ENCODE measurements around the gene RBMS1.
A peak's percentile ranks its signal among the peaks of the same experiment; 100 is the strongest.

RBMS1 gene

GRCh38 chr2:160245614-160246155 lies 247.9 kb downstream of the RBMS1 start:
- Mint-ChIP-seq H3K9me3 (no peaks in the 10 kb centered on the region), H3K4me1 (ENCODE audit: low read depth) (no peaks in the 10 kb centered on the region), H3K27ac (no peak overlapping the region), H3K27me3 (no peaks in the 10 kb centered on the region), H3K36me3 (ENCODE audit: low read depth) (no peaks in the 10 kb centered on the region), H3K4me3 (no peak overlapping the region)

- H3K9me3 Mint-ChIP-seq = no peaks in the 10 kb centered on the region
- no peak overlapping the region for H3K27ac Mint-ChIP-seq
- no peak overlapping the region for H3K4me3 Mint-ChIP-seq
- H3K36me3 Mint-ChIP-seq (ENCODE audit: low read depth) = no peaks in the 10 kb centered on the region
- no peaks in the 10 kb centered on the region for H3K4me1 Mint-ChIP-seq (ENCODE audit: low read depth)
- peaks cover 7% of the 10 kb centered on the region for H3K27me3 Mint-ChIP-seq
Observed at GRCh38 chr2:160242893-160243564, 250.6 kb downstream of the RBMS1 start.

GRCh38 chr2:160241251-160242137 lies 252.1 kb downstream of the RBMS1 start:
- H3K36me3 Mint-ChIP-seq (ENCODE audit: low read depth) = no peaks in the 10 kb centered on the region
- H3K4me3 Mint-ChIP-seq = no peak overlapping the region
- no peaks in the 10 kb centered on the region for H3K9me3 Mint-ChIP-seq
- H3K4me1 Mint-ChIP-seq (ENCODE audit: low read depth) = no peaks in the 10 kb centered on the region
- no peak overlapping the region for H3K27ac Mint-ChIP-seq
- H3K27me3 Mint-ChIP-seq = peaks cover 12% of the 10 kb centered on the region

GRCh38 chr2:160239436-160239835 lies 254.2 kb downstream of the RBMS1 start:
- Mint-ChIP-seq H3K4me3 (no peak overlapping the region), H3K4me1 (ENCODE audit: low read depth) (no peaks in the 10 kb centered on the region), H3K36me3 (ENCODE audit: low read depth) (no peaks in the 10 kb centered on the region), H3K27me3 (peaks cover 12% of the 10 kb centered on the region), H3K9me3 (no peaks in the 10 kb centered on the region), H3K27ac (no peak overlapping the region)

GRCh38 chr2:160238392-160238791 lies 255.2 kb downstream of the RBMS1 start:
- Mint-ChIP-seq H3K36me3 (ENCODE audit: low read depth) (no peaks in the 10 kb centered on the region), H3K9me3 (no peaks in the 10 kb centered on the region), H3K27ac (no peak overlapping the region), H3K27me3 (peaks cover 17% of the 10 kb centered on the region), H3K4me1 (ENCODE audit: low read depth) (no peaks in the 10 kb centered on the region), H3K4me3 (no peak overlapping the region)

- Mint-ChIP-seq H3K4me1 (ENCODE audit: low read depth) (no peaks in the 10 kb centered on the region), H3K27ac (no peak overlapping the region), H3K27me3 (peaks cover 10% of the 10 kb centered on the region), H3K36me3 (ENCODE audit: low read depth) (no peaks in the 10 kb centered on the region), H3K4me3 (no peak overlapping the region), H3K9me3 (no peaks in the 10 kb centered on the region)
Observed at GRCh38 chr2:160232905-160233475, 260.6 kb downstream of the RBMS1 start.

- Mint-ChIP-seq H3K36me3 (ENCODE audit: low read depth) (no peaks in the 10 kb centered on the region), H3K4me3 (no peak overlapping the region), H3K9me3 (no peaks in the 10 kb centered on the region), H3K27me3 (peaks cover 16% of the 10 kb centered on the region), H3K27ac (no peak overlapping the region), H3K4me1 (ENCODE audit: low read depth) (peaks cover 11% of the 10 kb centered on the region)
Observed at GRCh38 chr2:160229591-160229990, 264.0 kb downstream of the RBMS1 start.

- Mint-ChIP-seq H3K4me1 (ENCODE audit: low read depth) (peaks cover 24% of the 10 kb centered on the region), H3K27ac (no peak overlapping the region), H3K4me3 (no peak overlapping the region), H3K27me3 (peaks cover 11% of the 10 kb centered on the region), H3K9me3 (no peaks in the 10 kb centered on the region), H3K36me3 (ENCODE audit: low read depth) (no peaks in the 10 kb centered on the region)
Observed at GRCh38 chr2:160228141-160228917, 265.3 kb downstream of the RBMS1 start.

- Mint-ChIP-seq H3K36me3 (ENCODE audit: low read depth) (no peaks in the 10 kb centered on the region), H3K4me3 (no peak overlapping the region)
Observed at GRCh38 chr2:160227293-160227915, 266.2 kb downstream of the RBMS1 start.

GRCh38 chr2:160226367-160226766 lies 267.2 kb downstream of the RBMS1 start:
- peaks cover 31% of the 10 kb centered on the region for H3K4me1 Mint-ChIP-seq (ENCODE audit: low read depth)
- no peaks in the 10 kb centered on the region for H3K9me3 Mint-ChIP-seq
- no peak overlapping the region for H3K27ac Mint-ChIP-seq
- no peaks in the 10 kb centered on the region for H3K36me3 Mint-ChIP-seq (ENCODE audit: low read depth)
- no peak overlapping the region for H3K4me3 Mint-ChIP-seq
- peaks cover 11% of the 10 kb centered on the region for H3K27me3 Mint-ChIP-seq

More at GRCh38 chr2:160227293-160227915, 266.2 kb downstream of the RBMS1 start:
- no peak overlapping the region for H3K27ac Mint-ChIP-seq
- peaks cover 30% of the 10 kb centered on the region for H3K4me1 Mint-ChIP-seq (ENCODE audit: low read depth)
- peaks cover 11% of the 10 kb centered on the region for H3K27me3 Mint-ChIP-seq
- no peaks in the 10 kb centered on the region for H3K9me3 Mint-ChIP-seq

GRCh38 chr2:160225722-160226121 lies 267.9 kb downstream of the RBMS1 start:
- Mint-ChIP-seq H3K27ac (no peak overlapping the region), H3K36me3 (ENCODE audit: low read depth) (no peaks in the 10 kb centered on the region), H3K4me1 (ENCODE audit: low read depth) (peaks cover 37% of the 10 kb centered on the region), H3K4me3 (no peak overlapping the region), H3K27me3 (peaks cover 11% of the 10 kb centered on the region), H3K9me3 (no peaks in the 10 kb centered on the region)

- Mint-ChIP-seq H3K4me1 (ENCODE audit: low read depth) (peaks cover 47% of the 10 kb centered on the region), H3K27ac (no peak overlapping the region), H3K27me3 (peaks cover 11% of the 10 kb centered on the region), H3K9me3 (no peaks in the 10 kb centered on the region), H3K36me3 (ENCODE audit: low read depth) (no peaks in the 10 kb centered on the region), H3K4me3 (no peak overlapping the region)
Observed at GRCh38 chr2:160224507-160224906, 269.1 kb downstream of the RBMS1 start.

- H3K4me3 Mint-ChIP-seq = peak overlapping the region; percentile 24
- no peaks in the 10 kb centered on the region for H3K36me3 Mint-ChIP-seq (ENCODE audit: low read depth)
- peaks cover 11% of the 10 kb centered on the region for H3K27me3 Mint-ChIP-seq
- no peaks in the 10 kb centered on the region for H3K9me3 Mint-ChIP-seq
- peaks cover 50% of the 10 kb centered on the region for H3K4me1 Mint-ChIP-seq (ENCODE audit: low read depth)
- peak overlapping the region; percentile 84 for H3K27ac Mint-ChIP-seq
Observed at GRCh38 chr2:160224060-160224459, 269.5 kb downstream of the RBMS1 start.

GRCh38 chr2:160223560-160223959 lies 270.0 kb downstream of the RBMS1 start:
- Mint-ChIP-seq H3K27me3 (peaks cover 11% of the 10 kb centered on the region), H3K36me3 (ENCODE audit: low read depth) (no peaks in the 10 kb centered on the region), H3K9me3 (no peaks in the 10 kb centered on the region), H3K4me3 (peak overlapping the region; percentile 24), H3K27ac (peak overlapping the region; percentile 84), H3K4me1 (ENCODE audit: low read depth) (peaks cover 50% of the 10 kb centered on the region)

Measured in stimulated activated naive CD8-positive, alpha-beta T cell treated with anti-CD3 and anti-CD28 coated beads, Interleukin-15, Interleukin-2, amounts not matched to agents 100 ng/mL and 50 ng/mL, for 24 hours (primary cell).